IMR-90 (cell line): ENCODE measurements around the gene TFB1M. TPM values are rescaled to one million over a fixed set of nuclear protein-coding genes. Genes with fewer than 3 reads are reported as not detected.

ENCODE experiments used
- ATAC-seq: fragments of 200-7000 bp; cut with Tn5 transposase; 2 replicates; pipeline ENCODE4 v1.9.1; 2020; ENCODE audit warnings: low read depth, mild to moderate bottlenecking, moderate library complexity
- BruUV-seq: library from RNA; stranded (reverse); fragments of 400-500 nt; replicated peaks from 2 replicates; lab custom pipeline; 2021; lab: Mats Ljungman, UMichigan
- CTCF ChIA-PET: fragments of 300-600 bp; formaldehyde crosslinking; extraction: SDS; loops from one replicate; lab custom pipeline; 2021; ENCODE audit warnings: antibody characterized with exemption; lab: Yijun Ruan, JAX
- POLR2A ChIA-PET: fragments of 300-600 bp; sonication (Branson Sonifier 250); formaldehyde crosslinking; loops from one replicate; lab custom pipeline; 2022; ENCODE audit warnings: antibody characterized with exemption; ENCODE audit not compliant: unreplicated experiment; lab: Charles Lee
- DNase-seq: peaks from one replicate; pipeline ENCODE4 v3.0.0; 2013
- H2AFZ ChIP-seq: replicated peaks from 2 replicates; pipeline ENCODE3; 2013; ENCODE audit warnings: low read length, mild to moderate bottlenecking; ENCODE audit not compliant: poor library complexity
- H2AK5ac ChIP-seq: 2 replicates; pipeline ENCODE4 v1.6.1; 2013; ENCODE audit warnings: low read depth, low read length, inconsistent platforms
- H2AK9ac ChIP-seq: replicated peaks from 2 replicates; pipeline ENCODE3; 2013; ENCODE audit warnings: mild to moderate bottlenecking, low read depth, low read length, moderate library complexity; ENCODE audit not compliant: poor library complexity
- H2BK120ac ChIP-seq: 2 replicates; pipeline ENCODE4 v1.6.1; 2013; ENCODE audit warnings: low read depth, low read length, inconsistent platforms
- H2BK15ac ChIP-seq: 3 replicates; pipeline ENCODE4 v1.6.1; 2013; ENCODE audit warnings: low read depth, low read length, inconsistent platforms
- H2BK20ac ChIP-seq: 2 replicates; pipeline ENCODE4 v1.6.1; 2013; ENCODE audit warnings: low read depth, mild to moderate bottlenecking, inconsistent platforms, low read length, moderate library complexity
- H2BK5ac ChIP-seq: 2 replicates; pipeline ENCODE4 v1.6.1; 2013; ENCODE audit warnings: mild to moderate bottlenecking, low read depth, low read length, inconsistent platforms; ENCODE audit not compliant: poor library complexity, severe bottlenecking
- H3K14ac ChIP-seq: replicated peaks from 2 replicates; pipeline ENCODE4 v1.6.1; 2013; ENCODE audit warnings: low read depth, low read length, inconsistent platforms
- H3K18ac ChIP-seq: 2 replicates; pipeline ENCODE4 v1.6.1; 2013; ENCODE audit warnings: low read depth, low read length, control low read depth
- H3K23ac ChIP-seq: 2 replicates; pipeline ENCODE4 v1.6.1; 2013; ENCODE audit warnings: low read depth, low read length, inconsistent platforms
- H3K27ac ChIP-seq: 2 replicates; pipeline ENCODE4 v1.5.1; 2013; ENCODE audit warnings: mild to moderate bottlenecking, control low read depth, low read length; ENCODE audit not compliant: insufficient read depth
- H3K27me3 ChIP-seq: 2 replicates; pipeline ENCODE4 v1.6.1; 2013; ENCODE audit warnings: low read length; ENCODE audit not compliant: control insufficient read depth, insufficient read depth
- H3K36me3 ChIP-seq: 2 replicates; pipeline ENCODE4 v1.6.1; 2013; ENCODE audit warnings: low read length, mixed read lengths; ENCODE audit not compliant: control insufficient read depth, insufficient read depth
- H3K4ac ChIP-seq: 2 replicates; pipeline ENCODE4 v1.6.1; 2013; ENCODE audit warnings: low read depth, low read length, inconsistent platforms
- H3K4me1 ChIP-seq: 2 replicates; pipeline ENCODE4 v1.6.1; 2013; ENCODE audit warnings: low read length, mixed read lengths; ENCODE audit not compliant: control insufficient read depth, insufficient read depth
- H3K4me2 ChIP-seq: 2 replicates; pipeline ENCODE4 v1.6.1; 2013; ENCODE audit warnings: low read depth, mild to moderate bottlenecking, control low read depth, low read length, moderate library complexity
- H3K4me3 ChIP-seq: 2 replicates; pipeline ENCODE4 v1.5.1; 2013; ENCODE audit warnings: low read depth, mild to moderate bottlenecking, control low read depth, low read length, moderate library complexity; ENCODE audit not compliant: insufficient read depth
- H3K56ac ChIP-seq: 2 replicates; pipeline ENCODE4 v1.6.1; 2013; ENCODE audit warnings: low read length, inconsistent platforms; ENCODE audit not compliant: insufficient read depth; ENCODE audit errors: extremely low read depth
- H3K79me1 ChIP-seq, 2 experiments: 2 replicates each; pipeline ENCODE4 v1.6.1; 2013; ENCODE audit warnings: low read length in 2 of 2, inconsistent platforms in 1 of 2, low read depth in 1 of 2
- H3K9ac ChIP-seq: 2 replicates; pipeline ENCODE4 v1.6.1; 2013; ENCODE audit warnings: low read depth, low read length, control low read depth
- H3K9me1 ChIP-seq: 2 replicates; pipeline ENCODE4 v1.6.1; 2013; ENCODE audit warnings: low read length, inconsistent platforms; ENCODE audit not compliant: insufficient read depth
- H3K9me3 ChIP-seq: 2 replicates; pipeline ENCODE4 v1.6.1; 2013; ENCODE audit warnings: low read length; ENCODE audit not compliant: control insufficient read depth, insufficient read depth
- H4K20me1 ChIP-seq: 2 replicates; pipeline ENCODE4 v1.6.1; 2013; ENCODE audit warnings: low read length, inconsistent platforms; ENCODE audit not compliant: insufficient read depth
- H4K5ac ChIP-seq: 2 replicates; pipeline ENCODE4 v1.6.1; 2013; ENCODE audit warnings: mild to moderate bottlenecking, low read depth, low read length, control low read depth
- H4K8ac ChIP-seq, 2 experiments: 2 replicates each; pipeline ENCODE4 v1.6.1; 2013; ENCODE audit warnings: low read depth in 2 of 2, low read length in 2 of 2, control low read depth in 1 of 2, inconsistent platforms in 1 of 2
- H4K91ac ChIP-seq: 2 replicates; pipeline ENCODE4 v1.6.1; 2013; ENCODE audit warnings: low read depth, low read length, inconsistent platforms; ENCODE audit not compliant: insufficient read depth
- BHLHE40 ChIP-seq: fragments of 150-350 bp; IDR thresholded peaks from 2 replicates; pipeline ENCODE4 v1.6.1; 2016; ENCODE audit warnings: mild to moderate bottlenecking, low read depth, low read length
- CEBPB ChIP-seq: IDR thresholded peaks from 2 replicates; pipeline ENCODE4 v1.6.1; 2012; ENCODE audit warnings: low read depth, low read length, improper control_type of control experiment
- FOS ChIP-seq: fragments of 150-350 bp; IDR thresholded peaks from 2 replicates; pipeline ENCODE4 v1.6.1; 2016; ENCODE audit warnings: low read depth, low read length
- MAFK ChIP-seq: IDR thresholded peaks from 2 replicates; pipeline ENCODE4 v1.6.1; 2012; ENCODE audit warnings: low read depth, low read length, improper control_type of control experiment
- MXI1 ChIP-seq: IDR thresholded peaks from 2 replicates; pipeline ENCODE4 v1.6.1; 2012; ENCODE audit warnings: low read depth, mild to moderate bottlenecking, low read length, moderate library complexity, borderline replicate concordance
- NFE2L2 ChIP-seq: fragments of 150-350 bp; IDR thresholded peaks from 2 replicates; pipeline ENCODE4 v1.6.1; 2016; ENCODE audit warnings: low read depth, mild to moderate bottlenecking, low read length
- POLR2A ChIP-seq: IDR thresholded peaks from 2 replicates; pipeline ENCODE4 v1.6.1; 2012; ENCODE audit warnings: mild to moderate bottlenecking, low read depth, low read length
- RAD21 ChIP-seq: IDR thresholded peaks from 2 replicates; pipeline ENCODE4 v1.6.1; 2012; ENCODE audit warnings: low read length, improper control_type of control experiment
- RCOR1 ChIP-seq: IDR thresholded peaks from 2 replicates; pipeline ENCODE4 v1.6.1; 2012; ENCODE audit warnings: mild to moderate bottlenecking, low read length, improper control_type of control experiment; ENCODE audit not compliant: insufficient replicate concordance
- RFX5 ChIP-seq: IDR thresholded peaks from 2 replicates; pipeline ENCODE4 v1.8.0; 2012; ENCODE audit warnings: low read depth, mild to moderate bottlenecking, low read length, moderate library complexity
- SMC3 ChIP-seq: fragments of 150-350 bp; IDR thresholded peaks from 2 replicates; pipeline ENCODE4 v1.6.1; 2016; ENCODE audit warnings: low read depth, mild to moderate bottlenecking, antibody characterized with exemption, low read length, moderate library complexity
- WGBS, 2 experiments: methylation state at CpG; one replicate each; pipeline versions ENCODE4 v1.1.5 to v1.1.7; 2013; ENCODE audit warnings: missing lambda C conversion rate in 2 of 2; ENCODE audit not compliant: insufficient read length in 1 of 2; ENCODE audit errors: extremely low coverage in 2 of 2; 5-methylcytosine and 5-hydroxymethylcytosine counted together
- dilution Hi-C: fragments of 300-500 bp; cut with HindIII; formaldehyde crosslinking; loops from one replicate; pipeline ENCODE4 v1.14.3; 2018; ENCODE audit warnings: low sequenced_read_pairs; ENCODE audit not compliant: unreplicated experiment
- in situ Hi-C: fragments of 300-500 bp; cut with MboI; formaldehyde crosslinking; loops from 3 replicates; pipeline ENCODE4 v1.14.3; 2019; ENCODE audit warnings: low sequenced_read_pairs, inconsistent platforms, mixed read lengths
- intact Hi-C: fragments of 100-400 bp; cut with micrococcal nuclease; formaldehyde crosslinking; loops from 2 replicates; pipeline ENCODE4 v1.10.0; 2022
- polyA plus RNA-seq, 3 experiments: library from polyadenylated mRNA; depleted of rRNA; stranded (reverse); fragments of >200 nt; gene quantifications; 2 replicates each; pipeline ENCODE4 v1.2.3, GENCODE V29; 2012; ENCODE audit warnings: low replicate concordance in 1 of 3
- total RNA-seq: library from RNA; depleted of rRNA; stranded (reverse); fragments of >200 nt; gene quantifications from 2 replicates; pipeline ENCODE4 v1.2.3, GENCODE V29; 2012
- TF ChIP-seq, protein P1 (sequence below): fragments of 150-350 bp; IDR thresholded peaks from 2 replicates; pipeline ENCODE4 v1.6.1; 2017; ENCODE audit warnings: mild to moderate bottlenecking, antibody characterized with exemption, low read length, low read depth

TFB1M gene
- total and polyA plus RNA-seq, 2 of the 4 experiments (the other 2 are of a cell fraction) = 18.1 to 22.4 TPM

DNA sequence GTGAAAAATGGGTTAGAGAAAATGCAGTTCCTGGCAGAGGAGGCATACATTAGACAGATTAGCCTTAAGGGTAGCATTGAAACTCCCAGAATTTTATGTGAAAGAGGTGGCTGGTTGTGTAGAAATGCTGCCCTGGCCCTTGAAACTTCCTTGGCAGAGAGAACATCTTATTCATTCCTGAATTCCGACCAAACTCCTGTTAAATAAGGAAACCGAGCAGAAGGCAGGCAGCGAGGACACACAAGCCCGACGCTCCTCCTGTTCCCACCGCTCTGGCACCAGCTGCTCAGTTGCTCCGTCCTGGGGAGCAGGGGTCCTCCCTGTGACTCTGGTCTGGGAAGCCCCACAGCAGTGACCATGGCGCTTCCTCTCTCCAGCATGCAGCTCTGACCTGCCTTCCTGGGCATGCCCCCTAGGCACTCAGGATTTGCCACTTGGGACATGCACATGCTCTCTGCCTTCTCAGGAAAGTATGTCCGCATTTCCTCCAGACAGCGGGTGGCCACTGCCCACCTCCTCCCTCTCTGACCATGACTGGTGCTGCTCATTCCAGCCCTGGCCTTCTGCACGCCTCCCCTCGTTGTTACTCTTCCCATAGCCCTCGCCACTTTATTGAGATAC lies 85.6 kb downstream of the TFB1M start:
- H2BK120ac ChIP-seq = 0 out of 2 replicates have a peak overlapping the region, but pooled peaks have one; percentile 19
- no peak overlapping the region for H3K27ac ChIP-seq
- peak overlapping the region; percentile 33; the same call in 1 of the 2 replicates for H2AK5ac ChIP-seq
- TF ChIP-seq POLR2A (no peak), FOS (no peak), MAFK (no peak), RCOR1 (no peak), BHLHE40 (no peak), MXI1 (no peak), RFX5 (no peak), CEBPB (no peak), NFE2L2 (no peak), RAD21 (no peak), SMC3 (no peak)
- TF ChIP-seq, protein P1, sequence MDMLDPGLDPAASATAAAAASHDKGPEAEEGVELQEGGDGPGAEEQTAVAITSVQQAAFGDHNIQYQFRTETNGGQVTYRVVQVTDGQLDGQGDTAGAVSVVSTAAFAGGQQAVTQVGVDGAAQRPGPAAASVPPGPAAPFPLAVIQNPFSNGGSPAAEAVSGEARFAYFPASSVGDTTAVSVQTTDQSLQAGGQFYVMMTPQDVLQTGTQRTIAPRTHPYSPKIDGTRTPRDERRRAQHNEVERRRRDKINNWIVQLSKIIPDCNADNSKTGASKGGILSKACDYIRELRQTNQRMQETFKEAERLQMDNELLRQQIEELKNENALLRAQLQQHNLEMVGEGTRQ = no peak
- H4K8ac ChIP-seq = 0 out of 4 replicates have a peak overlapping the region, but pooled peaks of 1 of the 2 experiments have one; percentile 14
- H3K9me1 ChIP-seq = peaks cover 5% of the 10 kb centered on the region
- no peak overlapping the region; the same call in 1 of the 2 replicates for H3K4me2 ChIP-seq
- peak overlapping the region; percentile 53 for H2AFZ ChIP-seq
- no peak overlapping the region; the same call in 2 of the 3 replicates for H2BK15ac ChIP-seq
- no peak overlapping the region for H4K5ac ChIP-seq
- DNase-seq (peak; percentile 31), ATAC-seq (peak; percentile 58)
- peak overlapping the region; percentile 44 for H3K23ac ChIP-seq
- H3K36me3 ChIP-seq = no peaks in the 10 kb centered on the region
- no peaks in the 10 kb centered on the region for H3K27me3 ChIP-seq
- BruUV-seq = no TSS peak
- no peak overlapping the region for H3K4me3 ChIP-seq
- H3K4ac ChIP-seq = peak overlapping the region; percentile 7; the same call in 1 of the 2 replicates
- H2BK5ac ChIP-seq = no peak overlapping the region
- intact Hi-C loops = no loop called here
- dilution Hi-C loops = no loop called here
- no peak overlapping the region for H3K18ac ChIP-seq
- H2AK9ac ChIP-seq = no peak overlapping the region
- no peaks in the 10 kb centered on the region for H3K79me1 ChIP-seq
- 0 out of 2 replicates have a peak overlapping the region, but pooled peaks have one; percentile 21 for H3K14ac ChIP-seq
- H3K9ac ChIP-seq = peak overlapping the region; percentile 31; the same call in 1 of the 2 replicates
- 22% methylated on average over 8 of the region's 13 CpGs; no CpG with 5 or more reads in 1 of the 2 experiments for WGBS, 2 experiments
- peaks cover 11% of the 10 kb centered on the region for H3K4me1 ChIP-seq
- H3K56ac ChIP-seq = no peak overlapping the region
- in situ Hi-C loops = no loop called here
- H2BK20ac ChIP-seq = peak overlapping the region; percentile 23; the same call in 1 of the 2 replicates
- CTCF ChIA-PET = interaction anchor here (0.5 kb wide), 1 partner anchor 845 kb away, joined by 3 read pairs; no protein-coding TSS in a partner anchor
- no peaks in the 10 kb centered on the region for H4K20me1 ChIP-seq
- H3K9me3 ChIP-seq = peaks cover 2% of the 10 kb centered on the region; the same call in 1 of the 2 replicates
- H4K91ac ChIP-seq = no peak overlapping the region
- POLR2A ChIA-PET = no interaction called here
